IMR-90 (cell line): Measurements from ENCODE around the gene CASQ1. TPM values are rescaled to one million over a fixed set of nuclear protein-coding genes. Genes with fewer than 3 reads are reported as not detected.

Experiments used
- ATAC-seq: fragments of 200-7000 bp; cut with Tn5 transposase; 2 replicates; pipeline ENCODE4 v1.9.1; 2020; ENCODE audit warnings: low read depth, mild to moderate bottlenecking, moderate library complexity
- BruUV-seq: library from RNA; stranded (reverse); fragments of 400-500 nt; replicated peaks from 2 replicates; lab custom pipeline; 2021; lab: Mats Ljungman, UMichigan
- CTCF ChIA-PET: fragments of 300-600 bp; formaldehyde crosslinking; extraction: SDS; loops from one replicate; lab custom pipeline; 2021; ENCODE audit warnings: antibody characterized with exemption; lab: Yijun Ruan, JAX
- POLR2A ChIA-PET: fragments of 300-600 bp; sonication (Branson Sonifier 250); formaldehyde crosslinking; loops from one replicate; lab custom pipeline; 2022; ENCODE audit warnings: antibody characterized with exemption; ENCODE audit not compliant: unreplicated experiment; lab: Charles Lee
- DNase-seq: peaks from one replicate; pipeline ENCODE4 v3.0.0; 2013
- H2AFZ ChIP-seq: replicated peaks from 2 replicates; pipeline ENCODE3; 2013; ENCODE audit warnings: low read length, mild to moderate bottlenecking; ENCODE audit not compliant: poor library complexity
- H2AK5ac ChIP-seq: 2 replicates; pipeline ENCODE4 v1.6.1; 2013; ENCODE audit warnings: low read depth, low read length, inconsistent platforms
- H2AK9ac ChIP-seq: replicated peaks from 2 replicates; pipeline ENCODE3; 2013; ENCODE audit warnings: mild to moderate bottlenecking, low read depth, low read length, moderate library complexity; ENCODE audit not compliant: poor library complexity
- H2BK120ac ChIP-seq: 2 replicates; pipeline ENCODE4 v1.6.1; 2013; ENCODE audit warnings: low read depth, low read length, inconsistent platforms
- H2BK15ac ChIP-seq: 3 replicates; pipeline ENCODE4 v1.6.1; 2013; ENCODE audit warnings: low read depth, low read length, inconsistent platforms
- H2BK20ac ChIP-seq: 2 replicates; pipeline ENCODE4 v1.6.1; 2013; ENCODE audit warnings: low read depth, mild to moderate bottlenecking, inconsistent platforms, low read length, moderate library complexity
- H2BK5ac ChIP-seq: 2 replicates; pipeline ENCODE4 v1.6.1; 2013; ENCODE audit warnings: mild to moderate bottlenecking, low read depth, low read length, inconsistent platforms; ENCODE audit not compliant: poor library complexity, severe bottlenecking
- H3K14ac ChIP-seq: replicated peaks from 2 replicates; pipeline ENCODE4 v1.6.1; 2013; ENCODE audit warnings: low read depth, low read length, inconsistent platforms
- H3K18ac ChIP-seq: 2 replicates; pipeline ENCODE4 v1.6.1; 2013; ENCODE audit warnings: low read depth, low read length, control low read depth
- H3K23ac ChIP-seq: 2 replicates; pipeline ENCODE4 v1.6.1; 2013; ENCODE audit warnings: low read depth, low read length, inconsistent platforms
- H3K27ac ChIP-seq: 2 replicates; pipeline ENCODE4 v1.5.1; 2013; ENCODE audit warnings: mild to moderate bottlenecking, control low read depth, low read length; ENCODE audit not compliant: insufficient read depth
- H3K27me3 ChIP-seq: 2 replicates; pipeline ENCODE4 v1.6.1; 2013; ENCODE audit warnings: low read length; ENCODE audit not compliant: control insufficient read depth, insufficient read depth
- H3K36me3 ChIP-seq: 2 replicates; pipeline ENCODE4 v1.6.1; 2013; ENCODE audit warnings: low read length, mixed read lengths; ENCODE audit not compliant: control insufficient read depth, insufficient read depth
- H3K4ac ChIP-seq: 2 replicates; pipeline ENCODE4 v1.6.1; 2013; ENCODE audit warnings: low read depth, low read length, inconsistent platforms
- H3K4me1 ChIP-seq: 2 replicates; pipeline ENCODE4 v1.6.1; 2013; ENCODE audit warnings: low read length, mixed read lengths; ENCODE audit not compliant: control insufficient read depth, insufficient read depth
- H3K4me2 ChIP-seq: 2 replicates; pipeline ENCODE4 v1.6.1; 2013; ENCODE audit warnings: low read depth, mild to moderate bottlenecking, control low read depth, low read length, moderate library complexity
- H3K4me3 ChIP-seq: 2 replicates; pipeline ENCODE4 v1.5.1; 2013; ENCODE audit warnings: low read depth, mild to moderate bottlenecking, control low read depth, low read length, moderate library complexity; ENCODE audit not compliant: insufficient read depth
- H3K56ac ChIP-seq: 2 replicates; pipeline ENCODE4 v1.6.1; 2013; ENCODE audit warnings: low read length, inconsistent platforms; ENCODE audit not compliant: insufficient read depth; ENCODE audit errors: extremely low read depth
- H3K79me1 ChIP-seq, 2 experiments: 2 replicates each; pipeline ENCODE4 v1.6.1; 2013; ENCODE audit warnings: low read length in 2 of 2, inconsistent platforms in 1 of 2, low read depth in 1 of 2
- H3K9ac ChIP-seq: 2 replicates; pipeline ENCODE4 v1.6.1; 2013; ENCODE audit warnings: low read depth, low read length, control low read depth
- H3K9me1 ChIP-seq: 2 replicates; pipeline ENCODE4 v1.6.1; 2013; ENCODE audit warnings: low read length, inconsistent platforms; ENCODE audit not compliant: insufficient read depth
- H3K9me3 ChIP-seq: 2 replicates; pipeline ENCODE4 v1.6.1; 2013; ENCODE audit warnings: low read length; ENCODE audit not compliant: control insufficient read depth, insufficient read depth
- H4K20me1 ChIP-seq: 2 replicates; pipeline ENCODE4 v1.6.1; 2013; ENCODE audit warnings: low read length, inconsistent platforms; ENCODE audit not compliant: insufficient read depth
- H4K5ac ChIP-seq: 2 replicates; pipeline ENCODE4 v1.6.1; 2013; ENCODE audit warnings: mild to moderate bottlenecking, low read depth, low read length, control low read depth
- H4K8ac ChIP-seq, 2 experiments: 2 replicates each; pipeline ENCODE4 v1.6.1; 2013; ENCODE audit warnings: low read depth in 2 of 2, low read length in 2 of 2, control low read depth in 1 of 2, inconsistent platforms in 1 of 2
- H4K91ac ChIP-seq: 2 replicates; pipeline ENCODE4 v1.6.1; 2013; ENCODE audit warnings: low read depth, low read length, inconsistent platforms; ENCODE audit not compliant: insufficient read depth
- CEBPB ChIP-seq: IDR thresholded peaks from 2 replicates; pipeline ENCODE4 v1.6.1; 2012; ENCODE audit warnings: low read depth, low read length, improper control_type of control experiment
- CTCF ChIP-seq: conservative IDR thresholded peaks from 2 replicates; pipeline ENCODE4 v1.5.1; 2012; ENCODE audit warnings: mild to moderate bottlenecking, low read depth, low read length, improper control_type of control experiment
- FOS ChIP-seq: fragments of 150-350 bp; IDR thresholded peaks from 2 replicates; pipeline ENCODE4 v1.6.1; 2016; ENCODE audit warnings: low read depth, low read length
- MXI1 ChIP-seq: IDR thresholded peaks from 2 replicates; pipeline ENCODE4 v1.6.1; 2012; ENCODE audit warnings: low read depth, mild to moderate bottlenecking, low read length, moderate library complexity, borderline replicate concordance
- NFE2L2 ChIP-seq: fragments of 150-350 bp; IDR thresholded peaks from 2 replicates; pipeline ENCODE4 v1.6.1; 2016; ENCODE audit warnings: low read depth, mild to moderate bottlenecking, low read length
- POLR2A ChIP-seq: IDR thresholded peaks from 2 replicates; pipeline ENCODE4 v1.6.1; 2012; ENCODE audit warnings: mild to moderate bottlenecking, low read depth, low read length
- RAD21 ChIP-seq: IDR thresholded peaks from 2 replicates; pipeline ENCODE4 v1.6.1; 2012; ENCODE audit warnings: low read length, improper control_type of control experiment
- SMC3 ChIP-seq: fragments of 150-350 bp; IDR thresholded peaks from 2 replicates; pipeline ENCODE4 v1.6.1; 2016; ENCODE audit warnings: low read depth, mild to moderate bottlenecking, antibody characterized with exemption, low read length, moderate library complexity
- WGBS, 2 experiments: methylation state at CpG; one replicate each; pipeline versions ENCODE4 v1.1.5 to v1.1.7; 2013; ENCODE audit warnings: missing lambda C conversion rate in 2 of 2; ENCODE audit not compliant: insufficient read length in 1 of 2; ENCODE audit errors: extremely low coverage in 2 of 2; 5-methylcytosine and 5-hydroxymethylcytosine counted together
- dilution Hi-C: fragments of 300-500 bp; cut with HindIII; formaldehyde crosslinking; loops from one replicate; pipeline ENCODE4 v1.14.3; 2018; ENCODE audit warnings: low sequenced_read_pairs; ENCODE audit not compliant: unreplicated experiment
- in situ Hi-C: fragments of 300-500 bp; cut with MboI; formaldehyde crosslinking; loops from 3 replicates; pipeline ENCODE4 v1.14.3; 2019; ENCODE audit warnings: low sequenced_read_pairs, inconsistent platforms, mixed read lengths
- intact Hi-C: fragments of 100-400 bp; cut with micrococcal nuclease; formaldehyde crosslinking; loops from 2 replicates; pipeline ENCODE4 v1.10.0; 2022
- polyA plus RNA-seq, 3 experiments: library from polyadenylated mRNA; depleted of rRNA; stranded (reverse); fragments of >200 nt; gene quantifications; 2 replicates each; pipeline ENCODE4 v1.2.3, GENCODE V29; 2012; ENCODE audit warnings: low replicate concordance in 1 of 3
- total RNA-seq: library from RNA; depleted of rRNA; stranded (reverse); fragments of >200 nt; gene quantifications from 2 replicates; pipeline ENCODE4 v1.2.3, GENCODE V29; 2012

CASQ1 gene
- total and polyA plus RNA-seq, 2 of the 4 experiments (the other 2 are of a cell fraction), result 0.18 to 0.21 TPM

GRCh38 chr1:160219062-160219929, 28.9 kb downstream of the CASQ1 start:
- no peak overlapping the region for H3K18ac ChIP-seq
- peaks cover 66% of the 10 kb centered on the region for H3K36me3 ChIP-seq
- peak overlapping the region; percentile 19 for H3K9ac ChIP-seq
- no CpG with 5 or more reads among the region's 4 CpGs for WGBS, 2 experiments
- H2BK15ac ChIP-seq, result 0 out of 3 replicates have a peak overlapping the region, but pooled peaks have one; percentile 6
- H4K20me1 ChIP-seq, result peaks cover 33% of the 10 kb centered on the region
- dilution Hi-C loops (loop anchor here (10.0 kb wide), 1 partner anchor 114 kb away; no protein-coding TSS in a partner anchor), intact Hi-C loops (loop anchor here (1.0 to 10.0 kb wide), 3 partner anchors 26 to 294 kb away; partner anchors contain the start of gene TAGLN2), in situ Hi-C loops (no loop called here)
- H2BK20ac ChIP-seq, result no peak overlapping the region
- H3K4me1 ChIP-seq, result peaks cover 21% of the 10 kb centered on the region
- no peak overlapping the region for H2AFZ ChIP-seq
- peak; percentile 79 for TF ChIP-seq RAD21
- peak; percentile 43; the same call in 1 of the 2 replicates for TF ChIP-seq CEBPB
- no peak for TF ChIP-seq NFE2L2
- no peak for TF ChIP-seq MXI1
- TF ChIP-seq CTCF, result peak; percentile 79
- peak; percentile 93 for TF ChIP-seq SMC3
- TF ChIP-seq POLR2A, result no peak
- TF ChIP-seq FOS, result no peak
- H3K79me1 ChIP-seq, result peaks cover 0 to 27% of the 10 kb centered on the region in 2 experiments; a peak in 3 of 4 replicates
- no peak overlapping the region for H3K4me2 ChIP-seq
- H3K9me1 ChIP-seq, result peaks cover 4% of the 10 kb centered on the region; the same call in 1 of the 2 replicates
- peak overlapping the region; percentile 53; the same call in 1 of the 2 replicates for H3K27ac ChIP-seq
- no peak overlapping the region for H3K56ac ChIP-seq
- ATAC-seq (peak; percentile 79), DNase-seq (peak; percentile 80)
- H3K27me3 ChIP-seq, result no peaks in the 10 kb centered on the region
- H4K91ac ChIP-seq, result no peak overlapping the region
- CTCF ChIA-PET, result interaction anchor here (0.5 to 5.2 kb wide), 22 partner anchors 8 to 982 kb away, joined by 3 to 63 read pairs (median 4); partner anchors contain the start of gene KCNJ10
- no peak overlapping the region for H3K4me3 ChIP-seq
- peak overlapping the region; percentile 30; the same call in 1 of the 2 replicates for H4K5ac ChIP-seq
- BruUV-seq, result no TSS peak
- H3K14ac ChIP-seq, result no peak overlapping the region; the same call in 1 of the 2 replicates
- peak overlapping the region in 1 of 2 experiments; percentile 64; a peak in 2 of 4 replicates for H4K8ac ChIP-seq
- peak overlapping the region; percentile 18 for H2AK9ac ChIP-seq
- POLR2A ChIA-PET, result interaction anchor here (0.5 to 1.1 kb wide), 3 partner anchors 10 to 30 kb away, joined by 3 to 5 read pairs (median 3); no protein-coding TSS in a partner anchor
- peak overlapping the region; percentile 21; the same call in 1 of the 2 replicates for H3K23ac ChIP-seq
- H3K9me3 ChIP-seq, result no peaks in the 10 kb centered on the region
- peak overlapping the region; percentile 45; the same call in 1 of the 2 replicates for H2AK5ac ChIP-seq
- H2BK120ac ChIP-seq, result no peak overlapping the region
- H2BK5ac ChIP-seq, result peak overlapping the region; percentile 43
- H3K4ac ChIP-seq, result peak overlapping the region; percentile 31
